ENCODE measurements around the gene TMEM128. TPM values are rescaled to one million over a fixed set of nuclear protein-coding genes. Genes with fewer than 3 reads are reported as not detected.
A peak's percentile ranks its signal among the peaks of the same experiment; 100 is the strongest.
"Not testable (repeated sequence)": the region's sequence is repeated elsewhere in the genome, so short reads cannot be mapped to it uniquely, and the experiment has no call there.

TMEM128 gene
- total RNA-seq, 1 donor from 2014 or later = 21.6 TPM

DNA sequence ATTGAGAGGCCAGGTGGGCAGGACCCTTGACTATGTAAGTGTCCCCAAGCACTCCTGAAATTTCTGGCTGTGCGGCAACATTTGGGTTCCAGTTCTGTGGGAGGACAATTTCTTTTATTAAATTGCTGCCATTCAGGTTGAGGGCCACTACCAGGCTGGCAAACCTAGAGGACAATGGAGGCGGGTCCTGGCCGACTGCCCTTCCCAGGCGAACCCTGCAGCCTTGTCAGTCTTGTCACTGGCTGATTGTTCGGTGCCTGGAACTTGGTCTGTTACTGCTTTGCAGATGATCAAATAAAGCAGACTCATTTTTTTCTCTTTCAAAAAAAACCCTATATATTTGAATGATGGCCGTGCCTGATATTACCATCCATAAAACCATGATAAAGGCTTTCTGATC is 6.6 kb upstream of the TMEM128 start:
- DNase-seq (ENCODE audit: low read depth) = no peak

DNA sequence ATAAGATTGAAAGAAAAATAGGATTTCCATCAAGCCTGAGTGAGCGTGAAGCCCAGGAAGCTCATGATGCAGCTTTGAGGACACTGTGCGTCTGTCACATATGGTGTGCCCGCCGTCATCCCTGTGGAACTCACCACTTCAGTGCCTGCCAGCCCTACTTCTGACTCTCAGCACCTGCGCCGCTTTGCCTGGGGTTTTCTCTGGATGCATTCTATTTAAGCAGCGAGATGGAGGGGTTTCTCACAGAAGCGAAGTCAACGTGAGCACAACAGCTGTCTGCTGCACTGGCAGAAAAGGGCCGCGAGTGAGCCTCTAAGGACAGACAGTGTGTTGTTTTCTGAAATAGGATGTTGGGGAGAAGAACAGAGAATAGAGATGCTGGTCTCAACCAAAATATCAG is 6.2 kb upstream of the TMEM128 start:
- no peak for DNase-seq (ENCODE audit: low read depth)

DNA sequence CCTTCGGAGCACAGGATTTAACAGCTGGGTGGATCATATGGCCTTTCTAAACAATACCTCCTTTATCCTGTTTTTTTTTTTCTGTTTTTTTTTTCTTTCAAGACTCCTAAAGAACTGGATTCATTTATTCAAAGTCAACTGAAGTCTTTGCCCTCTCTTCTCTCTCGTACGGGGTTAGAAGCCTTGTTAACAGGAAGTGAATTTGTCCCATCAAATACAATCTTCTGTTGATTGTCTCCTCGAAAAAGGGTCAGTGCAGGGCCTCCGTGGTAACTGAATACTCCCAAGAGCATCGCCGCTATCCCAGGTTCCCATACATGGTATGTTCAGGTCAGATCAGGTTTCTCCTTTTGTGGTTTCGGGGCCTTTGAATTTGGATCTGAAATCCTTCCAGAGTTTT is 1.8 kb upstream of the TMEM128 start:
- no peak for DNase-seq (ENCODE audit: low read depth)

DNA sequence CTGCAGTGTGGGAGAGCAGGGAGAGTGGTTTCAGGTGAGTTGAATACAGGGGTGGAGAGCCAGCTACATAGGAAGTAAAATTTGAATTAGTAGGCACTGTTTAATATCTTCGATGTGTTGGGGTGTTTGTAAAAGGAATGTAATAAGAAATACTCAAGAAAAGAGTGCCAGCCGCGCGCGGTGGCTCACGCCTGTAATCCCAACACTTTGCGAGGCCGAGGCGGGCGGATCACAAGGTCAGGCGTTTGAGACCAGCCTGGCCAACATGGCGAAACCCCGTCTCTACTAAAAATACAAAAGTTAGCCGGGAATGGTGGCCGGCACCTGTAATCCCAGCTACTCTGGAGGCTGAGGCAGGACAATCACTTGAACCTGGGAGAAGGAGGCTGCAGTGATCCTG is 1.3 kb upstream of the TMEM128 start:
- not testable (repeated sequence) for DNase-seq (ENCODE audit: low read depth)

DNA sequence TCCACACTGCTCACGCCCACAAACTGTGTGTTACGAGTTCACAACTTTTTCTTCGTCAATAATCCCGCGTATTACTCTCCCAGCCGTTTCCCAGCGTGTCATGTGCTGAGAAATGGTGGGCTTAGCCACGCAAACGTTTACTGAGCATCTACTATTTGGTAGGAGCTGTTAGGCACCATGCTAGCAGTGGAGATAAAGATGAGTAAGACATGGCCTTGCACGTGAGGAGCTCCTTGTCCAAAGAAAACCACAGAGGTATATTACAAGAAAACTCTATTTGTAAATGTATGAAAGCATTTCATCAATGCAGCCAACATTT is 821 bp upstream of the TMEM128 start:
- peak; percentile 4 for DNase-seq (ENCODE audit: low read depth)

DNA sequence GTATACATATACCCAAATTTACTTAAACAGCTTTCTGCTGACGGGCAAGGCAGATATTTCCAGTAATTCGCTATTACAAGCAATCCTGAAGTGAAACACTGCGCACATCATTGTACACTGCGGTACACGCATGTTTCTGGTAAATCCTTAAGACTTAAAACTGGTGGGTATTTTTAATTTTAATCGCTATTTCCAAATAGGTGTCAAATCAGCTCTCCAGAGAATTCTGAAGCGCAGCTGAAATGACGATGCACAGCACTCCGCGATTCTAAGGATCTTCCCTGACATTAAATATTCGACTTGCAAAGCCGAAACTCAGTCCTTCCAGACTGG is 361 bp downstream of the TMEM128 start:
- peak; percentile 24 for DNase-seq (ENCODE audit: low read depth)

DNA sequence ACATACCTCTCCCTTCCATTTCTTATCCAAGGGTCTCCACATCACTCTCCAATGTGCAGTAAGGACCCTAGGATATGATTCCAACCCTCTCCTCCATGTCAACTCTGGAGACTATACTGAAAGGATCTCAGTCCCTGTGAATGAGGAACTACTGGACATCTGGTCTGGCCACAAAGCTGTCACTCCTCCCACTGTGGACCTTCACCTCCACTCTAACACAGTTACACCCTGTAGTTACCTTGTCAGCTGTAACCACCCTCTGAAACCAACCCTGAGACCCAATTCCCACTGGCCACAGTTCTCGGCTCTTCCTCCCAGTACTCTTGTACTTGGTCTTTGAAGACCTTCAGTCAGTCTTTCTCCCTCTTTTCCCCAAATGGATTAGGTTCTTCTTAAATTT is 2.9 kb downstream of the TMEM128 start:
- DNase-seq (ENCODE audit: low read depth) = no peak

DNA sequence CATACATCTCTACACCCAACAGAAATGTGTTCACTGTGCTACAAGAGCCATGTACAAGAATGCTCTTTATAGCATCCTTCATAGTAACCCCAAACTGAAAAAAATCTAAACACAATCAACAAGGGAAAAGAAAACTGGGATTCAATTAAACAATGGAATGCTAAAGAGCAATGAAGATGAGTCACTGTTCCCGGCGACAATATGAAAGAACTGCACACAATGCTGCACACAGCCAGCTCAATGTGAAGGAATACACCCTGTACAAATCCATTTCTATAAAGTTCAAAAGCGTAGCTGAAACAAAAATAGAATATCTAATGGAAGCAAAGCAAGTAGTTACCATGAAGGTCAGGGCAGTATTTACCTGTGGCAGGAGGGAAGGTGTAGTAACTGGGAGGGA is 8.5 kb downstream of the TMEM128 start:
- DNase-seq (ENCODE audit: low read depth) = not testable (repeated sequence)

DNA sequence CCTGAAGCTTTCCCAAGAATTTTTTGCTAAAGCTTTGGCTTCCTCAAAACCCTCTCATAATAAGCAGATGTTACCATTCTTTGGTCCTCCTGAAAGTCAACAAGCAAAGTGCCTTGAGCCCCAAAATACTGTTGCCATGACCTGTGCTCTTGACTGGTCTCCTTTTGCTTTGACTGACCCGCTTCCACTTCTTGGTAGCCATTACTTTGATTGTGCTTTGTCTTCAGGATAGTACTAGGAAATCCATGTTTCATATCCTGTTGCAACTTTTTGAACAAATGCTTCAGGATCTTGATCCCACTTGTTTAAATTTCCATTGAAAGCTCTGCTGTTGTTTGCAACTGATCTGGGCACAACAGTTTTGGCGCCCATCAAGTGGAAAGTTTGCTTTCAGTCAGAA is 14.4 kb downstream of the TMEM128 start:
- DNase-seq (ENCODE audit: low read depth) = no peak

DNA sequence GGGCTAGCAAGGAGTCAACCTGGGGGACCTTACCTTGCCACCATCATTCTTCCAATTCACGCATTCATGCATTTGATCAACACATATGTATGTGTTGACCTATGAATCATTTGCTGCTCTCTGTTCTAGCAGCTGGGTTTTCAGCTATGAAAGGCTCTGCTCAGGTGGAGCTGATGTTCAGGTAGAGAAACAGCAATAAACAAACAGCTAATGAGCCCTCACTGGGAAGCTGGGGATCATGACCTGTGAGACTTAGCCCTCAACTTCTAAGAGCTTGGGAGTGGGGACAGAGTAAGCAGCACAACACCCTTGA is 19.7 kb downstream of the TMEM128 start:
- no peak for DNase-seq (ENCODE audit: low read depth)

DNA sequence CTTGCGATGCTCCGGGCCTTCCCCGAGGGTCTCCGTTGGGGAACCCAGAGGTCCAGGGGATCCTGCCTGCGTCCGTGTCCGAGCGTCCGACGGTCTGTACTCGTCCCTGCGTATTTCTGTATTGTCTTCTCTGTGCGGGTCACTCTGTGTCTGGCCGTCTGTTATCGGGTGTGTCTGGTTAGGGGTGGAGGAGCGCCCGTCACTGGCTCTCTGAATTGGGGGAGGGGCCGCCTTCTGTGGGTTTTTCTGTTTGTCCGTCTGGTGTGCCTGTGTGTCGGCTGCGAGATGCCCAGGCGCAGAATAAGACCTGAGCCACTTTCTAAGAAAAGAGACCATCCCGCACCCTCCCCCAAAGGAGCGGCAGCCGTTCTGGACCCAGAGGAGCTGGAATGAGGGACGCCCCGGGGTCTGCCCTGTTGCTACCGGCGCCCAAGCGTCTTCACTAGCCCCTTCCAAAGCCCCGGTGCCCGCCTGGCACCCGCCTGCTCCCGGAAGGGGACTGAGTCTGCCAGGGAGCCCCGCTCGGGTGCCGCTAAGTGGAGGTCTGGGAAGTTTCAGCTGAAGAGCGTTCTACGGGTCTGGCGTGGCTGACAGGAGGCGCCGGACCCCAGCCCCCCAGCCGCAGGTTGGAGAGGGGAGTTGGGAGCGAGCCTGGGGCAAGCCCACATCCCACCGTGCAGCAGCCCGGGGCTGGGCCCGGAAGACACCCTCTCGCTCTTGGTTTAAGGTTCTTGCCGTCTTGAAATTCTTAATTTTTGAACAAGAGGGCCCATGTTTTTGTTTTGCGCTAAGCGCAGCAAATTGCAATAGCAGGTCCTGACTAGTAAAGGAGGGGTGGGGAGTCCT is 20.3 kb downstream of the TMEM128 start:
- DNase-seq (ENCODE audit: low read depth) = no peak

DNA sequence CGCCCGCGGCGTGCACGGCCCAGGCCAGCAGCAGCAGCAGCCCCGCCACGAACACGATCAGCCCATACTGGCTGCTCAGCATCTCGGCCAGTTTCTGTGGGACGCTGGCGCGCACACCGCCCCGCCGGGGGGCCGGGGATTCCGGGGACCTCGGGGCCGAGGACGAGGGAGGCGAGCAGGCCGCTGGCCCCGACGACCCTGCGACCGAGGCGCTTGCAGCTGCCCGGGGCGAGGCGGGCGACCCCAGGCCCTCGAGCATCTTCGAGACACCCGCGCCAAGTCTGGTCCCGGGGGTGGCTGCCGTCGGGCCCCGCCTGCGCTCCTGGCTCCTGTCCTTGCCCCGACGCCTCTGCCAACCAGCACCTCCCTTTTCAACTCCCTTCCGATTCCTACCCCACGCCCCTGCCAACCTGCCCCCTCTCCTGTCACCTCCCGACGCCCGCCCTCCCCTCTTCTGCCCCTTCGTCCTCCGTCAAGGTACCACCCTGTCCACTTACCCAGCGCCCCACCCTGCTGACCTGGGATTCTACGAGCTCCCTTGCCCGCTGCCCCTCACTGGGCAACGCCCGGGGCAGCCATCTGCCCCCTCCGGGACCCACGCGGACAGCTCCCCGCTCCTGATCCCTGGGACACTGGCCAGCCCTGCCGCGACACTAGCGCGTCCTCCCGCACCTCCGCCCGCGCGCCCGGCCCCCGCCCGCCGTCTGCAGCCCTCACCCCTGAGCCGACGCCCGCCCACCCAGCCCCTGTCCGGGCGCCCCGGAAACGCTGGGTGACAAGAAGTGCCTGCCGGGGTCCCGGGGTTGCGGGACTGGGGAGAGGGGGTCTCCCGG is 21.2 kb downstream of the TMEM128 start, which contains the start of gene OTOP1:
Gene OTOP1, minus strand, starts transcription at position 324 of the 833 bp plus-strand sequence. Its CDS starts 65 bp downstream, at position 259.
- DNase-seq (ENCODE audit: low read depth) = no peak

DNA sequence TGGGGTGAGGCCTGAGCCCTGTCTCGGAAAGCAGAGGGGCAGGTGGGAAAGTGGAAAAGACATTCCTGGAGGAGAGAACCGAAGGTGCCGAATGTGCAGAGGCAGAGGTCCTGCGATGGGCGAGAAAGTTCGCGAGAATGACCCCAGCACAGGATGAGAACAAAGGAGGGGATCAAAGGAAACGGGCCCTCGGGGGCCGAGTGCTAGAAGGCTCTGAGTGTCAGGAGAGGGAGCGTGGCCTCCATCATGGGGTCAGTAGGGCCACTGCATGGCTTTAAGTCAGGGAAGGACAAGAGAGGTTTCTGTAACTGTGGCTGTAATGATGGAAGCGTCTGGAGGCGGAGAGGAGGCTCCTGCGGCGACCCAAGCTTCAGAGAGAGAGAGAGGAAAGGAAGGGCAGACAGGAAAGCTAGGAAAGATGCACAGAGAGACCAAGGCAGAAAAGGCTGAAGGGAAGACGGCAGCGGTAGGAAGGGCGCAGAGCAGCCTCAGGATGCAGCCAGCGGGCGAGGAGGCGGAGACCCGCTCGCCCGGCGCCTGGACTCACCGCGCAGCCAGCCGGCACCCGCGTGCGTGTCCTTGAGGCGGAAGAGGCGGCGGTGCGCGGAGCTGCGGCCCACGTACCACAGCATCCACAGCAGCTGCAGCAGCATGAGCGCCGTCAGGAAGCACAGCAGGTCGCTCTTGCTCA is 22.0 kb downstream of the TMEM128 start:
- DNase-seq (ENCODE audit: low read depth) = no peak

DNA sequence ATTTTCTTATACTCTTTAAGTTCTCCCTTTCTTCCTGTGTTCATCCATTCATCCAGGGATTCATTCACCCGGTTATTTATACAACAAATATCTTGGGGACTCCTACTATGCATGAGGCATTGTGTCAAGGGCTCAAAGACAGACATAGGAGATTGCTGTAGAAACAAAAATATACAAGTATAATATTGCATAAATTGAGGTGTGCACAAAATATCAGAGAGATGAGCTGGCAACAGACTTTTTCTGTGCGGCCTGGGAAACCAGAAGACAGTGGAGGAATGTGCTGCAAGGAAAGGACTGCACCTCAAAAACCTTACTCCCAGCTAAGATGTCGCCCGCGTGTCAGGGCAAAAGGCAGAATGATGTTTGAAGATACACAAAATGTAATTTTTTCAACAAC is 30.9 kb downstream of the TMEM128 start:
- DNase-seq (ENCODE audit: low read depth) = no peak

DNA sequence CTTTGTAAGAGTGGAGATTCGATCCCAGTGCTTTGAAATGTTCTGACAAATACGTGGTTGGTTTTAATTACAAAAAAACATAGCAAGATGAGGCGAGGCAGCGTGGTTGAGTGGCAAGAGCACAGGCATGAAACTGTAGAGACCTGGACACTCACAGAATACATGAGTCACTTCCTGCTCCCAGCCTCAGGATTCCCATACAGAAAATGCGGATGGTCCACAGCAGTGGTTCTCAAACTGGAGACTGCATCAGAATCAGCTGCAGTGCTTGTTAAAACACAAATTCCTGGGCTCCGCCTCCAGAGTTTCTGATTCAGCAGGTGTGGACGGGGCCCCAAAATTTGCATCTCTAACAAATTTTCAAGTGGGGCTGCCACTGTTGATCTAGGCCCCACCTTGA is 31.4 kb downstream of the TMEM128 start:
- DNase-seq (ENCODE audit: low read depth) = peak; percentile 34

DNA sequence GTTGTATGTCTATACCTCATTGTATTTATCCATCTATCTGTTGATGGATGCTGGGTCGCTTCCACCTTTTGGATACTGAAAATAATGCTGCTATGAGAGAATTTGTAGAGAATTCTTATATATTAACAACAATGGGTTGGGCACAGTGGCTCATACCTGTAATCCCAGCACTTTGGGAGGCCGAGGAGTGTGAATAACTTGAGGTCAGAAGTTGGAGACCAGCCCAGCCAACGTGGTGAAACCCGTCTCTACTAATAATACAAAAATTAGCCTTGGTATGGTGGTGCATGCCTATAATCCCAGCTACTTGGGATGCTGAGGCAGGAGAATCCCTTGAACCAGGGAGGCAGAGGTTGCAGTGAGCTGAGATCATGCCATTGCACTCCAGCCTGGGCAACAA is 34.3 kb downstream of the TMEM128 start:
- DNase-seq (ENCODE audit: low read depth) = not testable (repeated sequence)

DNA sequence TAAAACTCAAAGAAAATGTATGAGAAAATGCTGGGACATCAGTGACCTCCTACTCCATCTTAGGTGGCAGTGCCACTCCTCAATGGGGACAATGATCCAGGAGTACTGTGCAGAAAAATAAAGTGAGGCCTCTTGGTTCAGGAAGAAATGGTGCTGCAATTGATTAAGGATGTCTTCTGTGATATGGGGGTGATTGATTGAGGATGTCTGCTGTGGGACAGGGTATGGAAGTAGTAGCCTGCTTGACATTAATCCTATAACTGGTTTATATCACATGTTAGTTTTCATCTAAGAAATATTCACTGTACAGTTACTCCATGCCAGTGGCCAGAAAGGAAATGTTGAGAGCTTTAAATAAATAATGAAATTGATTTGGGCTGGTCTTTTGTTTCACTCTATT is 41.8 kb downstream of the TMEM128 start:
- no peak for DNase-seq (ENCODE audit: low read depth)

DNA sequence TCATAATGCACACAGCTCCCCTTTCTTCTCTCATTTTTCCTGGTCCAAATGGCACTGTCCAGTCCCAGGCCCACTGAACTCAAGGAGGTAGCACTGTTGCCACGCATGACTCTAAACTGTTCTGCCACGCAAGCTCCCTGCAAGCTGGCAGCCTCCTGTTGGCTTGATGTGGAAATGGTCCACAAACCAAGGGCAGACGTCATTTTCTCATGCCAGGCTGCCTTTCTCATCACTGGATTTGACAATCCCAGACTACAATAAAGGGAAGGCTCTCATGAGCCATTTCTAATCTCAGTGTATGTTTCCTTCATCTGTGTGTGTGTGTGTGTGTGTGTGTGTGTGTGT is 43.6 kb downstream of the TMEM128 start:
- no peak for DNase-seq (ENCODE audit: low read depth)

DNA sequence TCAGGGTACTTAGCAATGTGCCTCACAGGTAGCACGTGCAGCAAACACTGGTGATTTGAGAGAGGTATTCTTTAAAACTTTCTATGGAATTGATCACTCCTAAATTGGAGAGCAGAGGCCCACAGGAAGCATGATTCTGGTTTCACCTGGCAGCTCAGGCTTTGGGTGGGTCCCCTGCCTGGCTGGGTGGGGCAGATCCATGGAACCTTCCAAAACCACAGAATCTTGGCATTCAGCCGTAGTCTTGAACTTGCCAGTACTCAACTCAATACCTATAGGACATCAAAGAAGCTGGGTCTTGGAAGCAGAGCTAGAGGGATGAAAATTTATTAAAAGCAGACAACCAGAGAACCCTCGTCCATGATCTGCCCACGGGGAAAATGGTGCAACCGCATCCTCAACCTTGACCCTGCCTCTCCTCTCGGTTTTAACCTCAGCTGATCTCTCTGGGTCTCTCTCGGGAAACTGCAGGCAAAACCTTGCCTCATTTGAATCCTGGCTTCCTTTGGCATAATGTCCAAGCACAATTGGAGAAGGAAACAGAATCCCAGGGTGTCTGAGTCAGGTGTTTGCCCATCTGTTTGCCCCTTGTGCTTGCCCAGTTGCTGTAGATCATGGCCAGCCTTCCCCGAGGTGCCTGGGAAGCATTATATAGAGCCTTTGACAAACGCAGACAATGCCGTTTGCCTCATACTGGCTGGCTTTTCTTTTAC is 44.2 kb downstream of the TMEM128 start:
- DNase-seq (ENCODE audit: low read depth) = no peak

DNA sequence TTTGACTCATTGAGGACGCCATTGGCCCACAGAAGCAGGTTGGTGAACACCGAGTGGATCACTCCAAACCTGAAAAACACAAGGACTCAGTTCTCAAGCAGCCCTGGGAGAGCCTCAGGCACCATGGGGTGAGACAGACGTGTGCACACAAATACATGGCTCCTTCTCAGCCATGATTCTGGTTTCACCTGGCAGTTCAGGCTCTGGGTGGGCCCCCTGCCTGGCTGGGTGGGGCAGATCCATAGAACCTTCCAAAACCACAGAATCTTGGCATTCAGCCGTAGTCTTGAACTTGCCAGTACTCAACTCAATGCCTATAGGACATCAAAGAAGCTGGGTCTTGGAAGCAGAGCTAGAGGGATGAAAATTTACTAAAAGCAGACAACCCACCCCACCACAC is 45.5 kb downstream of the TMEM128 start:
- no peak for DNase-seq (ENCODE audit: low read depth)

DNA sequence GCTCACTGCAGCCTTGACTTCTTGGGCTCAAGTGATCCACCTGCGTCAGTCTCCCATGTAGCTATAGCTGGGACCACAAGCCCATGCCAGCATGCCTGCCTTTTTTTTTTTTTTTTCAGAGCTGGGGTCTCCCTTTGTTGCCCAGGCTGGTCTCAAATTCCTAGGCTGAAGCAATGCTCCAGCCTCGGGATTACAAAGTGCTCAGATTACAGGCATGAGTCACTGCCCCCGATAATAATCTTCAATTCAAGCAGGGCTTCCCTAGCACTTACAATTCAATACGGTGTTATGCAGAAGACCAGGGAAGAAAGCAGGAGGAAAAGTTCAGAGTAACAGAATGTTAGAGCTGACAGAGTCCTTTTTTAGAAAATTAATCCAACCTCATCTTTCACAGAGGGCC is 47.4 kb downstream of the TMEM128 start:
- DNase-seq (ENCODE audit: low read depth) = no peak

DNA sequence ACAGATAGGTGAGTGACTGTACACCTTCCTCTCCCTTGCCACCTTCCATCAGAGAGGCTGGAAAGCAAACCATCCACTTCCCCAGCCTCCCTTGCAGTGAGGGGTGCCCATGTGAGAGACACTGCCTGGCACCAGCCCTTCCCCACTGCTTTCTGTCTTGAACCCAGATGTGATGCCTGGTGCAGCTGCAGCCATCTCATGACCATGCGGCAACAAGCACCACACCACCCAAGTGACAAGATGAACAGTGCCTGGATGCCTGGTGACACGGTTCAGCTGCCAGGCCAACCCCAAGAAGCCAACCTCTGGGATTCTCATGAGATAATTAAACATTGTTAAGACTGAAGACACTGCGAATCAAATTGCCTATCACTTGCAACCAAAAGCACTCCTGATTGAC is 52.7 kb downstream of the TMEM128 start:
- no peak for DNase-seq (ENCODE audit: low read depth)

Measured in renal cortical epithelial cell (primary cell).